Hepatocyte (in vitro differentiated cells): ENCODE measurements around the gene OR10AD1. TPM values are rescaled to one million over a fixed set of nuclear protein-coding genes. Genes with fewer than 3 reads are reported as not detected.

Source experiments
- DNase-seq: peaks from one replicate; pipeline ENCODE4 v3.0.0-alpha.2; 2016; ENCODE audit warnings: low spot score
- H2AFZ ChIP-seq: fragments of 200-600 bp; sonication (generic); 2 replicates; pipeline ENCODE4 v1.6.0; 2016; ENCODE audit warnings: antibody characterized with exemption, mild to moderate bottlenecking
- H3K27ac ChIP-seq: fragments of 200-600 bp; sonication (generic); 2 replicates; pipeline ENCODE4 v1.5.1; 2016; ENCODE audit warnings: mild to moderate bottlenecking
- H3K27me3 ChIP-seq: fragments of 200-600 bp; sonication (generic); 2 replicates; pipeline ENCODE4 v1.6.1; 2016
- H3K36me3 ChIP-seq: fragments of 200-600 bp; sonication (generic); replicated peaks from 2 replicates; pipeline ENCODE4 v1.5.1; 2016; ENCODE audit warnings: low read depth; ENCODE audit not compliant: insufficient read depth
- H3K4me1 ChIP-seq: fragments of 200-600 bp; sonication (generic); 2 replicates; pipeline ENCODE4 v1.5.1; 2016; ENCODE audit warnings: mild to moderate bottlenecking, moderate library complexity; ENCODE audit not compliant: insufficient read depth
- H3K4me2 ChIP-seq: fragments of 200-600 bp; sonication (generic); 2 replicates; pipeline ENCODE4 v1.6.0; 2016
- H3K4me3 ChIP-seq: fragments of 200-600 bp; sonication (generic); 2 replicates; pipeline ENCODE4 v1.5.1; 2016; ENCODE audit warnings: mild to moderate bottlenecking
- H3K79me2 ChIP-seq: fragments of 200-600 bp; sonication (generic); 2 replicates; pipeline ENCODE4 v1.6.0; 2017; ENCODE audit warnings: mild to moderate bottlenecking
- H3K9me2 ChIP-seq: fragments of 200-600 bp; sonication (generic); replicated peaks from 2 replicates; pipeline ENCODE4 v1.6.0; 2017; ENCODE audit warnings: mild to moderate bottlenecking; ENCODE audit not compliant: insufficient read depth
- H3K9me3 ChIP-seq: fragments of 200-600 bp; sonication (generic); 2 replicates; pipeline ENCODE4 v1.5.1; 2016; ENCODE audit warnings: low read depth, mild to moderate bottlenecking
- H4K20me1 ChIP-seq: fragments of 200-600 bp; sonication (generic); 2 replicates; pipeline ENCODE4 v1.6.0; 2016; ENCODE audit warnings: mild to moderate bottlenecking; ENCODE audit not compliant: insufficient read depth, poor library complexity, severe bottlenecking
- EZH2 ChIP-seq: fragments of 200-600 bp; sonication (generic); IDR thresholded peaks from 2 replicates; pipeline ENCODE4 v1.6.1; 2016; ENCODE audit warnings: antibody characterized with exemption, mild to moderate bottlenecking, borderline replicate concordance
- EZH2phosphoT487 ChIP-seq: fragments of 200-600 bp; sonication (generic); IDR thresholded peaks from one replicate; pipeline ENCODE4 v1.6.1; 2018; ENCODE audit warnings: antibody characterized with exemption, mild to moderate bottlenecking, low read depth, moderate library complexity; ENCODE audit not compliant: unreplicated experiment, severe bottlenecking
- WGBS: methylation state at CpG from one replicate; pipeline ENCODE4 v1.1.6; 2016; ENCODE audit warnings: low lambda C conversion rate; ENCODE audit errors: missing lambda C conversion rate; 5-methylcytosine and 5-hydroxymethylcytosine counted together
- polyA plus RNA-seq: library from polyadenylated mRNA; unstranded; fragments of >200 nt; fragmentation: Nextera tagmentation; extraction: Ambion mirVana; gene quantifications from 2 replicates; pipeline ENCODE4 v1.2.1, GENCODE V29; 2016
- total RNA-seq: library from RNA; depleted of rRNA; stranded (reverse); fragments of >200 nt; gene quantifications from 2 replicates; pipeline ENCODE4 v1.2.3, GENCODE V29; 2014
- TF ChIP-seq, protein P1 (sequence below): fragments of 200-600 bp; sonication (generic); IDR thresholded peaks from 2 replicates; pipeline ENCODE4 v1.5.1; 2016; ENCODE audit warnings: antibody characterized with exemption, mild to moderate bottlenecking; ENCODE audit not compliant: poor library complexity

OR10AD1 gene
- total and polyA plus RNA-seq, 2 experiments from 2014 or later, result 0.29 TPM; not detected in 1

DNA sequence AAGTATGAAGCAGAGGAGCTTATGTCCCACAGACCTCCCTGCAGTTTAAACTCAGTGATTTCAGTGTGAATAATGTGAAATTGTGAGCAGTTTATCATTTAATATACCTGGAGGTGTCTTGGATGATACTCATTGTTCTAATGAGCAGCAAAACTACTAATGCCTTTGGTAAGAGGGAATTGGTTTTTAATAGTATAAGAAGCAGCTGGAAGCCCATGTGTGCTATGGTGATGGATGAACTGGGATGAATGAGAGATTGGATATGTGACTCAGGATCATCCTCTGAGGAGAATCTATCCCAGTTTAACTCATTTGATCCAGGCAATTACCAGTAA is 26.7 kb downstream of the OR10AD1 start:
- Histone ChIP-seq H3K27me3 (peaks cover 13% of the 10 kb centered on the region), H3K4me2 (peak overlapping the region; percentile 61), H3K27ac (peak overlapping the region; percentile 61), H3K36me3 (no peaks in the 10 kb centered on the region), H3K4me1 (peaks cover 16% of the 10 kb centered on the region), H4K20me1 (no peaks in the 10 kb centered on the region), H3K79me2 (no peaks in the 10 kb centered on the region), H3K9me2 (no peaks in the 10 kb centered on the region), H3K4me3 (no peak overlapping the region), H2AFZ (no peak overlapping the region), H3K9me3 (no peaks in the 10 kb centered on the region)
- no peak for TF ChIP-seq EZH2phosphoT487
- no peak for TF ChIP-seq EZH2
- TF ChIP-seq, protein P1, sequence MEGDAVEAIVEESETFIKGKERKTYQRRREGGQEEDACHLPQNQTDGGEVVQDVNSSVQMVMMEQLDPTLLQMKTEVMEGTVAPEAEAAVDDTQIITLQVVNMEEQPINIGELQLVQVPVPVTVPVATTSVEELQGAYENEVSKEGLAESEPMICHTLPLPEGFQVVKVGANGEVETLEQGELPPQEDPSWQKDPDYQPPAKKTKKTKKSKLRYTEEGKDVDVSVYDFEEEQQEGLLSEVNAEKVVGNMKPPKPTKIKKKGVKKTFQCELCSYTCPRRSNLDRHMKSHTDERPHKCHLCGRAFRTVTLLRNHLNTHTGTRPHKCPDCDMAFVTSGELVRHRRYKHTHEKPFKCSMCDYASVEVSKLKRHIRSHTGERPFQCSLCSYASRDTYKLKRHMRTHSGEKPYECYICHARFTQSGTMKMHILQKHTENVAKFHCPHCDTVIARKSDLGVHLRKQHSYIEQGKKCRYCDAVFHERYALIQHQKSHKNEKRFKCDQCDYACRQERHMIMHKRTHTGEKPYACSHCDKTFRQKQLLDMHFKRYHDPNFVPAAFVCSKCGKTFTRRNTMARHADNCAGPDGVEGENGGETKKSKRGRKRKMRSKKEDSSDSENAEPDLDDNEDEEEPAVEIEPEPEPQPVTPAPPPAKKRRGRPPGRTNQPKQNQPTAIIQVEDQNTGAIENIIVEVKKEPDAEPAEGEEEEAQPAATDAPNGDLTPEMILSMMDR, result no peak
- DNase-seq, result no peak

DNA sequence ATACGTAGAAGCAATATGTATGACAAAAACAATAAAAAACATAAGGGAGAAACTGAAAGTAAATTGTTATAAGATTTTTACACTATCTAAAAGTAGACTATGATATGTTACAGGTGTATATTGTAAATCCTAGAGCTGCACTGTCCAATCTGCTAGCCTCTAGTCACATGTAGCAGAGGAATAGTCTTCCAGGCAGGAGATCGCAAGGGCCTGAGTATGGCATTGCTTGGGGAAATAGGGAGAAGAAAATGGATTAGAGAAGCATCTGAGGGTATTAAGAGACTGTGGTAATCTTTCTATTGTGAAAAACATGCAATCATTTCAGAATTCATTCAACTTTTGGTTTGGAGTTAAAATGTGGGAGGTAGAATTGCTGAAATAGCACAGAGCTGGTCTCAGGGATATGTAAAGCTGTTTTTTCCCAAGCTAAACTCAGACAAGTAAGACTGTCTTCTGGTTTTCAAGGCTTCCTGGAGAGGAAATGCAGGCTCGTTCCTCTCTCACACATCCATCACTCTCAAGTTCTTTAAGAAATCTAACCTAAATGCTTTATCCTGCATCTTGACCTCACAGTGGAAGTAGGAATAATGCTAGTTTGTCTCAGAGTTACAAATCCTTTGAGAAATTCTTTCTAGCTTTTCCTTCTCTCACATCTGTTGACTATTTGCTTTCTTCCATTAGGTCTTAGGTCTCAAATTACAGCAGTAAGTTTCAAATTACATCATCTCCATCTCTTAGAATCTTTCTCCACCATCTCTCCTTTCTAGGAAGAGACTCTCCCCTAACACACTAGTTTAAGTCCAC is 27.3 kb downstream of the OR10AD1 start:
- Histone ChIP-seq H4K20me1 (no peaks in the 10 kb centered on the region), H3K27ac (peak overlapping the region; percentile 61), H3K79me2 (no peaks in the 10 kb centered on the region), H3K9me2 (no peaks in the 10 kb centered on the region), H3K4me1 (peaks cover 16% of the 10 kb centered on the region), H3K4me3 (no peak overlapping the region), H3K9me3 (no peaks in the 10 kb centered on the region), H3K27me3 (peaks cover 8% of the 10 kb centered on the region), H3K36me3 (no peaks in the 10 kb centered on the region), H3K4me2 (peak overlapping the region; percentile 61), H2AFZ (peak overlapping the region; percentile 22)
- DNase-seq, result no peak
- TF ChIP-seq EZH2, result no peak
- no peak for TF ChIP-seq EZH2phosphoT487
- TF ChIP-seq, protein P1, result no peak
- WGBS, result 55% methylated on average over 3 of the region's 3 CpGs

DNA sequence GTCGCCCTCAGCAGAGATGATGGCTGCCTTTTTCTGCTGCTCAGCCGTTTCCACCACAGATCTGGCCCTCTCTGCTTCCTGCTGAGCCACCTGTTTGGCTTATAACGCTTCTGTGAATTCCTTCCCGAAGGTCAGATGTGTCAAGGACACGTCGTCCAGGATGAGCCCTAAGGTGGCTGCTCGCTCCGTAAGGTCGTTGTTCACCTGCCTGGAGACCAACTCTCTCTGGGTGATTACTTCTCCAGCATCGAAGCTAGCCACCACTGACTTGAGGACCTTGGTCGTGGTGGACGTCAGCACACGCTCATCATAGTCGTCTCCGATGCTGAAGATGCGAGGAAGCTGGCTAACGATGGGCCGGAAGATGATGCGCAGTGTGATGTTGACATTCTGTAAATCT is 34.1 kb downstream of the OR10AD1 start:
- WGBS, result 88% methylated on average over 19 of the region's 19 CpGs

More for the DNA sequence above, 34.1 kb downstream of the OR10AD1 start:
- Histone ChIP-seq H3K4me2 (no peak overlapping the region), H3K36me3 (no peaks in the 10 kb centered on the region), H3K9me3 (no peaks in the 10 kb centered on the region), H4K20me1 (no peaks in the 10 kb centered on the region), H3K27ac (no peak overlapping the region), H3K27me3 (no peaks in the 10 kb centered on the region), H2AFZ (no peak overlapping the region), H3K4me1 (no peaks in the 10 kb centered on the region), H3K79me2 (no peaks in the 10 kb centered on the region), H3K4me3 (no peak overlapping the region), H3K9me2 (no peaks in the 10 kb centered on the region)
- DNase-seq, result no peak
- no peak for TF ChIP-seq EZH2phosphoT487
- TF ChIP-seq EZH2, result no peak
- TF ChIP-seq, protein P1, result no peak
